Brain microvascular endothelial cell (primary cell): ENCODE measurements around the gene PTPRR.

Experiments used
- DNase-seq: peaks from one replicate; pipeline ENCODE4 v3.0.0-alpha.2; 2020
- H3K27ac ChIP-seq: fragments of 250-450 bp; sonication (Bioruptor Pico); 2 replicates; pipeline ENCODE4 v1.5.1; 2020; ENCODE audit warnings: mild to moderate bottlenecking, moderate library complexity
- H3K27me3 ChIP-seq: fragments of 250-450 bp; sonication (Bioruptor Pico); replicated peaks from 2 replicates; pipeline ENCODE4 v1.5.1; 2020; ENCODE audit warnings: mild to moderate bottlenecking
- H3K36me3 ChIP-seq: fragments of 250-450 bp; sonication (Bioruptor Pico); replicated peaks from 2 replicates; pipeline ENCODE4 v1.5.1; 2020; ENCODE audit warnings: mild to moderate bottlenecking
- H3K4me3 ChIP-seq: 2 replicates; pipeline ENCODE4 v1.5.1; 2011; ENCODE audit warnings: low read depth, mild to moderate bottlenecking, control low read depth, low read length, moderate library complexity
- in situ Hi-C: cut with HindIII; loops from 2 replicates; pipeline ENCODE4 v1.10.0; 2017; ENCODE audit warnings: low sequenced_read_pairs, low pct_ligation_motif_present
- TF ChIP-seq, protein P1 (sequence below): IDR thresholded peaks from 2 replicates; pipeline ENCODE4 v1.5.1; 2011; ENCODE audit warnings: low read depth, mild to moderate bottlenecking, moderate library complexity, low read length, control low read depth, inconsistent platforms; ENCODE audit errors: missing control alignments

PTPRR gene

DNA sequence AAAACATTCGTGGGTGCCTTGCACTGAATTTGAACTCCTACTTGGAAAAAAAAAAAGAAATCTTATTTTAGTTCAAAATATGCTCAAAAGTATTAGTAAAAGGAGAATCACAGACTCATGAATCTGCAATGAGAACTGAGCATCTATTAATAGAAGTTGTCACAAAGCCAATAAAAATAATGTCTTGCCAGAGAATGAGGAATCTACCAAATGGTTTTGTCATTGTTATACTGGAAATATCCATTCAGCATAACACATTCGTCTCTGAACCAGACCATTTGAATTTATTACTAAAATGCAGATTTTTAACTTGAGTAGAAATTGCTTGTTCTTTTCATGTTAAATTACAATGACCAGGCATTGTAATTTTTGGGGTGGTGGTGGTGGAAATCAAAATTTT lies 271.7 kb downstream of the PTPRR start:
- TF ChIP-seq, protein P1, sequence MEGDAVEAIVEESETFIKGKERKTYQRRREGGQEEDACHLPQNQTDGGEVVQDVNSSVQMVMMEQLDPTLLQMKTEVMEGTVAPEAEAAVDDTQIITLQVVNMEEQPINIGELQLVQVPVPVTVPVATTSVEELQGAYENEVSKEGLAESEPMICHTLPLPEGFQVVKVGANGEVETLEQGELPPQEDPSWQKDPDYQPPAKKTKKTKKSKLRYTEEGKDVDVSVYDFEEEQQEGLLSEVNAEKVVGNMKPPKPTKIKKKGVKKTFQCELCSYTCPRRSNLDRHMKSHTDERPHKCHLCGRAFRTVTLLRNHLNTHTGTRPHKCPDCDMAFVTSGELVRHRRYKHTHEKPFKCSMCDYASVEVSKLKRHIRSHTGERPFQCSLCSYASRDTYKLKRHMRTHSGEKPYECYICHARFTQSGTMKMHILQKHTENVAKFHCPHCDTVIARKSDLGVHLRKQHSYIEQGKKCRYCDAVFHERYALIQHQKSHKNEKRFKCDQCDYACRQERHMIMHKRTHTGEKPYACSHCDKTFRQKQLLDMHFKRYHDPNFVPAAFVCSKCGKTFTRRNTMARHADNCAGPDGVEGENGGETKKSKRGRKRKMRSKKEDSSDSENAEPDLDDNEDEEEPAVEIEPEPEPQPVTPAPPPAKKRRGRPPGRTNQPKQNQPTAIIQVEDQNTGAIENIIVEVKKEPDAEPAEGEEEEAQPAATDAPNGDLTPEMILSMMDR, result no peak
- DNase-seq, result no peak
- H3K36me3 ChIP-seq, result no peaks in the 10 kb centered on the region
- no peaks in the 10 kb centered on the region for H3K27me3 ChIP-seq
- no peak overlapping the region for H3K4me3 ChIP-seq
- peak overlapping the region; percentile 93 for H3K27ac ChIP-seq
- in situ Hi-C loops, result no loop called here

DNA sequence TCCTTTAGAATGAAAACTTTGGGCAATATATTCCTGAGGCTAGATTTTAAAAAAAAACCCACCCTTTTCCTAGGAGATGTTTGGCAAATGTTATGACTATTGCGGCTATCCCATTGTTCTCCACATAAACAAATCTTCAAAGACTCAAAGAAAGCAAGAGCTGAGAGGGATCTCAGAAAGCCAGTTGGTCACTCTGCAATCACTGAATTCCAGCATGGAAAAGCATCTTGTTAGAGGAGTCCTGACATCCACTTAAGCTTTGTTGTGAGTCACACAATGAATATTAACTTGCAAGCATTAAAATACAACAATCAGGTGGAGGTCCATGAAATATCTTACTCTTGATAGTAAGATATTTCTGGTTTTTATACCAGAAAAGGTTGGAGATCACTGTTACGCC lies 272.3 kb downstream of the PTPRR start:
- DNase-seq, result no peak

DNA sequence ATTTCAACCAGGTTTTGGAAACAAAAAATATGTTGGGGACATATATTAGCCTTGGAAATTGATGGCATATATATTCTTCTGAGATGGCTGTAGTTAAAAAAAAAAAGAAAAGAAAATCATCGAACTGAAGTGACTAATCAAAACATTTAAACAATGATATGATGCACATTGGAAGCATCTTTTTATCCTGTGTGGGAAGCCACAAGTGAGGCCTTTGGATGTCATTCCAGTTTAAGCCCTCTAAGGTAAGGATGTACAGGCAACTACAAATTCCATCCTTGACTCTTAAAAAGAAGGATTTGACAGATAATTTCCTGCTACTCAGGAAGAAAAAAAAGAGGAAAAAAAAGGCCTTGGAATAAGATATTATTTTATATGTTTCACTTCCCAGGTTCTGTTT lies 273.7 kb downstream of the PTPRR start:
- peak; percentile 82 for DNase-seq
- no peaks in the 10 kb centered on the region for H3K27me3 ChIP-seq
- in situ Hi-C loops, result no loop called here
- TF ChIP-seq, protein P1, result no peak
- H3K27ac ChIP-seq, result peak overlapping the region; percentile 93
- no peaks in the 10 kb centered on the region for H3K36me3 ChIP-seq
- no peak overlapping the region for H3K4me3 ChIP-seq

More for the DNA sequence above, 272.3 kb downstream of the PTPRR start:
- in situ Hi-C loops, result no loop called here
- H3K27me3 ChIP-seq, result no peaks in the 10 kb centered on the region
- TF ChIP-seq, protein P1, result no peak
- no peak overlapping the region for H3K4me3 ChIP-seq
- no peaks in the 10 kb centered on the region for H3K36me3 ChIP-seq
- peak overlapping the region; percentile 93 for H3K27ac ChIP-seq

DNA sequence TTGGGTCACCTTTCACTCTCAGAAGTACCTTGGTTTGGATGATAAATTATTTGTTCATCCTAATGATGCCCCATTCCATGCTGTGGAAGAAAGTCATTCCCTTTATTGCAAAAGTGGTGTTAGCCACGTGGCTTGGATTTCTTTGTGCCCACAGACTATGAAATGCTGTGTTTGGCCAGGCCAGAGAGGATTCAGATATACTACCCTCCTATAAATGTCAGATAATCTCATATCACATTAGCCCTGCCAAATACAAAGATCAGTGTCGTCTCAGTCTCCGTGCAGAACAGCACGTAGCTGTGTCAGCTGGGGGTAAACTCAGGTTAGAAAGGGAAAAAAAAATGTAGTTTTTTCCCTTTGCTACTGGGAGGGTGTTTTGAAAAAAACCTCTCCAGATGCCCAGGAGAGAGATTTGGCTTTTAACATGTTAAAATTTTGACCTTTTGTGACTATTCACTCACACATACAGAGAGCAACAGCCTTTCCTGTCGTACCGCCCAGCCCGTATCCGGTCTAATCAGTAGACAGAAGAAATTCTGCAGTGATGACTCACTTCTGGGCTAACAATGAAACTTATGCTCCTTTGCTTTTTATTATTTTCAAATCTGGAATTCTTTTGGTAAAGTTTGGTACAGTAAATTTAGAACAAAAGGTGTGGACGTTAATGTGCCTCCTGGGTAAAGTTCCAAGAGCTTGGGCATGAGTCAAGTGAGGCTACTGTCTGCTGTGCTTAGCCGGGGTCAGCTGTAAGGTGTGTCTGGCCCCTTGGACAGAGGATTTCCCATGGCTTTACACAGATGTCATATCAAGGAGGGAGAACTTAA lies 274.8 kb downstream of the PTPRR start:
- peak overlapping the region; percentile 93 for H3K27ac ChIP-seq
- H3K4me3 ChIP-seq, result no peak overlapping the region
- TF ChIP-seq, protein P1, result no peak
- in situ Hi-C loops, result no loop called here
- peak; percentile 94 for DNase-seq
- H3K27me3 ChIP-seq, result no peaks in the 10 kb centered on the region
- no peaks in the 10 kb centered on the region for H3K36me3 ChIP-seq

DNA sequence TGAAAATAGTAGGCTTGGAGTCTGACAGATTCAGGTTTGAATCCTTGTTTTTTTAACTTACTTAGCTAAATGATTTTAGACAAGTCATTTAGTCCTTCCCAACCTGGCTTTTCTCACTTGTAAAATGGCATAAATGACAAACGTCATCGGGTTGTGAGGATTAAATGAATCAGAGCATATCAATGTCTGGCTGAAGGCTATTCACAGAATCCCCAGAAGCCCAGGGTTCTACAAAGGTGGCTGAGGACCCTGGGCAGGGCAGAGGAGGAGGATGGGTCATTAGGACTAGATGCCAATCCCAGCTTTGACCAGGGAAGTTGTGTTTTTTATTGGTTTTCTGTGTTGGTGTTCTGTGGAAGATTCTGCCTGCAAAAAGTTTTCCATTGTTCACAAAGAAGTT lies 275.7 kb downstream of the PTPRR start:
- Histone ChIP-seq H3K4me3 (no peak overlapping the region), H3K27me3 (no peaks in the 10 kb centered on the region), H3K36me3 (no peaks in the 10 kb centered on the region), H3K27ac (peak overlapping the region; percentile 93)
- in situ Hi-C loops, result no loop called here
- no peak for DNase-seq
- TF ChIP-seq, protein P1, result no peak

DNA sequence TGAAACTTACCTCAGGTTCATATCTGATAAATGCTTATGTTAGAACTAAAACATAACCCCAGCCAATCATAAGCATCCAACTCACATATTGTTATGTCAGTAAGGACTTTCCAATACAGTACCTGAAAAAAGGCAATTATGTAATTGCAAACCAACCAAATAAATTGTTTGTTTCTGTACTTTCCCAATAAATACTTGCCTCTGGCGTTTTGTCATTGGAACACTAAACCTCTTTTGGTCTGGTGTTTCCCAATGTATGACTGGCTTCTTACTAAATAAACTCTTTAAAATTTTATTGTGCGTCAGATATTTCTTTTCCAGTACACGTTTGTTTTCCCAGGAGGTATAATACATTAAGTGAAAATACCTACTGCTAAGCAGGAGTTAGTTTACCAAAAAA lies 276.6 kb downstream of the PTPRR start:
- in situ Hi-C loops, result no loop called here

More for the DNA sequence above, 276.6 kb downstream of the PTPRR start:
- H3K36me3 ChIP-seq, result no peaks in the 10 kb centered on the region
- H3K4me3 ChIP-seq, result no peak overlapping the region
- no peak overlapping the region for H3K27ac ChIP-seq
- no peaks in the 10 kb centered on the region for H3K27me3 ChIP-seq
- no peak for DNase-seq
- TF ChIP-seq, protein P1, result no peak
